Upper lobe of left lung (tissue), 6 donors: ENCODE results near the gene CROCC. TPM values are rescaled to one million over a fixed set of nuclear protein-coding genes. Genes with fewer than 3 reads are reported as not detected.
"Not testable (repeated sequence)": the region's sequence is repeated elsewhere in the genome, so short reads cannot be mapped to it uniquely, and the experiment has no call there.

Experiments used
- ATAC-seq, 2 donors: fragments of 200-7000 bp; cut with Tn5 transposase; one replicate each; pipeline ENCODE4 v1.9.1; 2022; ENCODE audit warnings: mild to moderate bottlenecking in 2 of 2, moderate library complexity in 2 of 2; ENCODE audit not compliant: low FRiP score in 2 of 2
- DNase-seq, 2 donors: peaks; one replicate each; pipeline ENCODE4 v3.0.0-alpha.2; 2019 to 2020
- H3K27ac ChIP-seq, 4 donors: fragments of 200-600 bp; sonication (generic); one replicate each; pipeline ENCODE4 v1.5.1; 2016 to 2019
- H3K27me3 ChIP-seq, 4 donors: fragments of 200-600 bp; sonication (generic); one replicate each; pipeline ENCODE4 v1.5.1; 2017 to 2019
- H3K36me3 ChIP-seq, 4 donors: fragments of 200-600 bp; sonication (generic); one replicate each; pipeline ENCODE4 v1.5.1; 2016 to 2019
- H3K4me1 ChIP-seq, 4 donors: fragments of 200-600 bp; sonication (generic); one replicate each; pipeline ENCODE4 v1.5.1; 2018 to 2019
- H3K4me3 ChIP-seq, 4 donors: fragments of 200-600 bp; sonication (generic); one replicate each; pipeline ENCODE4 v1.5.1; 2017 to 2019; ENCODE audit warnings: mild to moderate bottlenecking in 2 of 4, moderate library complexity in 1 of 4
- H3K9me3 ChIP-seq, 4 donors: fragments of 200-600 bp; sonication (generic); one replicate each; pipeline ENCODE4 v1.5.1; 2018 to 2019
- EP300 ChIP-seq, 4 donors: sonication (generic); formaldehyde crosslinking; IDR thresholded peaks; one replicate each; pipeline ENCODE4 v1.5.1; 2017; ENCODE audit warnings: antibody characterized with exemption in 4 of 4, control low read depth in 2 of 4
- POLR2A ChIP-seq, 4 donors: fragments of 450-650 bp; IDR thresholded peaks; one replicate each; pipeline ENCODE4 v1.5.1; 2016 to 2017; ENCODE audit warnings: antibody characterized with exemption in 4 of 4, mild to moderate bottlenecking in 2 of 4
- POLR2AphosphoS5 ChIP-seq, 2 donors: sonication (generic); formaldehyde crosslinking; IDR thresholded peaks; one replicate each; pipeline ENCODE4 v1.5.1; 2017; ENCODE audit warnings: antibody characterized with exemption in 2 of 2
- WGBS, 2 donors: methylation state at CpG; one replicate each; pipeline ENCODE4 v1.1.5; 2017 to 2018; 5-methylcytosine and 5-hydroxymethylcytosine counted together
- total RNA-seq, 6 donors: library from RNA; depleted of rRNA in 4 of 6; stranded (reverse); fragments of >200 nt in 4 of 6; gene quantifications; one replicate each; pipeline versions ENCODE4 v1.1.0 to v1.2.1, GENCODE V29; 2016 to 2021
- TF ChIP-seq, protein P1 (sequence below), 6 experiments: fragments of 450-650 bp in 4 of 6; fragments of 200-600 bp in 2 of 6; sonication (generic) in 2 of 6; IDR thresholded peaks; one replicate each; pipeline ENCODE4 v1.5.1; 2016 to 2019; ENCODE audit warnings: antibody characterized with exemption in 6 of 6
- donor health status: DM: no; HTN: no; CAD: no; lungs with moderate emphysema.
- donor health status: DM: no; HTN: yes; CAD: no; lungs with severe emphysema.

CROCC gene
- total RNA-seq, 6 donors from 2014 or later: 21.0 to 184 (median 48.9) TPM

DNA sequence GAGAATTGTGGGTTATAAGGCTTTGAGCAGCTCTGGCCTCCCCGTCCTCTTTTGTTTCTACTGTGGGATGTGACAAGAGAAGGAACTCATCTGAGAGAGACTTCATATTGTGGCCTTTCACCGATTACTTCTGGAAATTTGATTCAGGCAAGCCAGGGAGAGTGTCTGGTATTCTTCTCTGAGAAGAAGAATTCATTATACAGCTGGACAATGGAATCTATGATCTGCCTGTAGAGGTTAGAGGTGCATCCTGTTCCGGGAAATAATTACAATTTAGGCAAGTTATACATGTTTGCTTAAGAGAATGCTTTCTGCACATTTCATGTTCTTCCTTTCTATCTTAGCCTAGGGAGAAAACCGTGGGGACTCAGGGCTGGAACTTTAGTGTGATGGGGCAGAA, 38.7 kb upstream of the CROCC start:
- no peak for TF ChIP-seq EP300 (IDR thresholded peaks at IDR 0.05)
- TF ChIP-seq, protein P1, sequence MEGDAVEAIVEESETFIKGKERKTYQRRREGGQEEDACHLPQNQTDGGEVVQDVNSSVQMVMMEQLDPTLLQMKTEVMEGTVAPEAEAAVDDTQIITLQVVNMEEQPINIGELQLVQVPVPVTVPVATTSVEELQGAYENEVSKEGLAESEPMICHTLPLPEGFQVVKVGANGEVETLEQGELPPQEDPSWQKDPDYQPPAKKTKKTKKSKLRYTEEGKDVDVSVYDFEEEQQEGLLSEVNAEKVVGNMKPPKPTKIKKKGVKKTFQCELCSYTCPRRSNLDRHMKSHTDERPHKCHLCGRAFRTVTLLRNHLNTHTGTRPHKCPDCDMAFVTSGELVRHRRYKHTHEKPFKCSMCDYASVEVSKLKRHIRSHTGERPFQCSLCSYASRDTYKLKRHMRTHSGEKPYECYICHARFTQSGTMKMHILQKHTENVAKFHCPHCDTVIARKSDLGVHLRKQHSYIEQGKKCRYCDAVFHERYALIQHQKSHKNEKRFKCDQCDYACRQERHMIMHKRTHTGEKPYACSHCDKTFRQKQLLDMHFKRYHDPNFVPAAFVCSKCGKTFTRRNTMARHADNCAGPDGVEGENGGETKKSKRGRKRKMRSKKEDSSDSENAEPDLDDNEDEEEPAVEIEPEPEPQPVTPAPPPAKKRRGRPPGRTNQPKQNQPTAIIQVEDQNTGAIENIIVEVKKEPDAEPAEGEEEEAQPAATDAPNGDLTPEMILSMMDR (IDR thresholded peaks at IDR 0.05): no peak
- TF ChIP-seq POLR2AphosphoS5 (IDR thresholded peaks at IDR 0.05): no peak
- no peak for TF ChIP-seq POLR2A (IDR thresholded peaks at IDR 0.05)
- H3K4me3 ChIP-seq: no peak overlapping the region
- DNase-seq (no peak), ATAC-seq (no peak)
- H3K27ac ChIP-seq: no peak overlapping the region
- no peaks in the 10 kb centered on the region for H3K27me3 ChIP-seq
- no peaks in the 10 kb centered on the region for H3K9me3 ChIP-seq
- H3K4me1 ChIP-seq: peaks cover 0 to 3% (median 0%) of the 10 kb centered on the region in 4 donors
- H3K36me3 ChIP-seq: no peaks in the 10 kb centered on the region
- WGBS, 2 donors: 55 to 69% methylated on average over 4 of the region's 4 CpGs

DNA sequence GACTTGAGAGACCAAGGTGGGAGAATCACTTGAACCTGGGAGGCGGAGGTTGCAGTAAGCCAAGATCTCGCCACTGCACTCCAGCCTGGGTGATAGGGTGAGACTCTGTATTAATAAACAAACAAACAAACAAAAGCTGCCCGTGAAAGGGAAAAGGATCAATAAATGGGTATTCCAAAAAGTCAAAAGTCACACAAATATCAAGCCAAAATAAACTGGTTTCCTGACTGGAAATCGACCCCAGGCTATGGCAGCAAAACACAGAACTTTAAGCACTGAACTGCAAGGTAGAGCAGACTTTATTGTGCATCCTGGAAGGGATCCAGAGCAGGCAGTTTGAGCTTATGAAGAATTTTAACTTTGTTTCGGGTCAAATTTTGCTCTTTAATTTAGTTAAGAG, 37.2 kb upstream of the CROCC start:
- not testable (repeated sequence) for DNase-seq, ATAC-seq, H3K36me3 ChIP-seq, H3K4me3 ChIP-seq, H3K27me3 ChIP-seq, H3K9me3 ChIP-seq, H3K27ac ChIP-seq
- WGBS, 2 donors: 81 to 84% methylated on average over 5 of the region's 5 CpGs
- H3K4me1 ChIP-seq: peaks cover 0 to 11% (median 6%) of the 10 kb centered on the region in 4 donors

- WGBS, 2 donors: 90 to 93% methylated on average over 20 of the region's 20 CpGs
- no peaks in the 10 kb centered on the region for H3K27me3 ChIP-seq
- no peak overlapping the region for H3K4me3 ChIP-seq
- DNase-seq: peak in 1 of 2 donors; percentile 21
- H3K9me3 ChIP-seq: no peaks in the 10 kb centered on the region
- no peak overlapping the region for H3K27ac ChIP-seq
- TF ChIP-seq POLR2AphosphoS5 (IDR thresholded peaks at IDR 0.05) (no peak), POLR2A (IDR thresholded peaks at IDR 0.05) (no peak), EP300 (IDR thresholded peaks at IDR 0.05) (no peak)
- TF ChIP-seq, protein P1 (IDR thresholded peaks at IDR 0.05): no peak
- ATAC-seq: no peak
- no peaks in the 10 kb centered on the region for H3K36me3 ChIP-seq
- H3K4me1 ChIP-seq: peaks cover 4 to 17% (median 8%) of the 10 kb centered on the region in 4 donors
Observed at GRCh38 chr1:16886860-16887605, 34.7 kb upstream of the CROCC start.

DNA sequence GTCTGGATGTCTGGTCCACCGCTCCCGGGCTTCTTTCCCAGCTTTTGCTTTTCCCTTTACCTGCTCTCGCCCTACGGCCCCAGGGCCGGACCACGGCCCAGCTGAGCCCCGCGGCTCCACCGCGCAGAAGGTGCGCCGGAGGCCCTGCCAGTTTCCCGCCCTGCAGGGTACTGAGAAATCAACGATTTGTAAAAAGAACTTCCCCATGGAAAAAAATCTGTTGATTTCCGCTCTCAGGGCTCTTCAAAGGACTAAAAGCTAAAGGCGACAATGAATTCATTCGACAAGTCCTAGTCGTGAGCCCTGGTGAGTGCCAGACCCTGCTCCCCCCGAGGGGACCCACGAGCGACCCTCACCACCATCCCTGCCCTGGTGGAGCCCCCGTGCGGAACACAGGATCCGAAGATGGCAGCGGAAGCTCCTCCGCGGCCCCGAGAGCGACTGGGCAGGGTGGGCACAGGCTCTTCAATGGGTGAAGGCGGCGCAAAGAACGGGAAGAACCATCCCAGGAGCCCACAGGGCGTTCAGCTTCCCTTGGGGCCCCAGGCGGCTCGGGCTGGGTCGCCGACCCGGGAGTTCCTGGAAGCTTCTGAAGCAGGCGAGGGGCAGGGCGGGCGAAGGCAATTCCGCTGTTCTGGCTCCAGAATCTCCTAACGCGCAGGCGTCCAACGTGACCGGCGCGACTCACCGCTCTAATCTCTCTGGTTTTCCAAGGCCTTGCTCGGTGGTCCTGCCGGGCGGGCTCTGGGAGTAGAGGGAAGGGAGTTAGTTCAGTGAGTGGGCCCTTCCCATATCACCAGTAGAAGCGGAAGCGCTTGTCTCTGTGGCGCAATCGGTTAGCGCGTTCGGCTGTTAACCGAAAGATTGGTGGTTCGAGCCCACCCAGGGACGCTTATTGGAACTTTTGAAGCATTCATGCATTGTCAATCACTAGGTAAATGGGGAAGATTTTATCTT, 32.6 kb upstream of the CROCC start:
- WGBS, 2 donors: 2 to 8% methylated on average over 60 to 63 of the region's 63 CpGs
- peak; percentile 90 to 91 for DNase-seq
- peaks cover 4 to 21% (median 8%) of the 10 kb centered on the region in 4 donors for H3K4me1 ChIP-seq

DNA sequence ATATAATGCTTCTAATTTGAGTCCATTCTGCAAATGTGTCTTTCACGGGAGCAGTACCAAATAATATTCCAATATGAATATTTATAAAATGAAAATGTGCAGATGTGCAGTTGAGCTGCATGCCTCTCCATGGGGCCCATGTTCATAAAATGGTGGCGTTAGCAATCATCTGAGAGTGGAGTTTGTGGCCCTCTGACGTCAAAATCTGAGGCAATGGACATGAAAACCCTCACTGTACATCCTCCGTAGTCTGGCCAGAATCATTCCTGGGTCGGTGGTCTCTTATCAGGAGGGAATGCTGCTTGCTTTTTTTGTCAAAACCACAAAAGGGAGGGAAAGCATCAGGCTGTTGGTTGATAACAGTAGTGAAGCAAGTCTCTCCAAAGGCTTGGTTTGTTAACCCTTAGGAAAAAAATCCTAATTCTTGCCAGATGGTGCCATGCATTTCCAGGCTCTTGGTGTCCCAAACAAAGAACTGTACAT, 31.2 kb upstream of the CROCC start:
- not testable (repeated sequence) for H3K4me3 ChIP-seq, H3K36me3 ChIP-seq, H3K27ac ChIP-seq, H3K9me3 ChIP-seq, H3K27me3 ChIP-seq, ATAC-seq, DNase-seq
- H3K4me1 ChIP-seq: peaks cover 4 to 21% (median 8%) of the 10 kb centered on the region in 4 donors
- WGBS, 2 donors: 79 to 85% methylated on average over 5 of the region's 5 CpGs

More for the DNA sequence above, 32.6 kb upstream of the CROCC start:
- Histone ChIP-seq H3K9me3 (no peaks in the 10 kb centered on the region), H3K36me3 (no peaks in the 10 kb centered on the region), H3K4me3 (peak overlapping the region; percentile 46 to 67 (median 58)), H3K27ac (peak overlapping the region; percentile 89 to 95 (median 93)), H3K27me3 (no peaks in the 10 kb centered on the region)
- ATAC-seq: peak; percentile 92
- TF ChIP-seq EP300 (IDR thresholded peaks at IDR 0.05) (no peak), POLR2AphosphoS5 (IDR thresholded peaks at IDR 0.05) (peak; percentile 41 to 68), POLR2A (IDR thresholded peaks at IDR 0.05) (peak in 3 of 4 donors; percentile 49 to 76 (median 50))
- TF ChIP-seq, protein P1 (IDR thresholded peaks at IDR 0.05): peak in 3 of 6 experiments; percentile 6 to 22 (median 16)

DNA sequence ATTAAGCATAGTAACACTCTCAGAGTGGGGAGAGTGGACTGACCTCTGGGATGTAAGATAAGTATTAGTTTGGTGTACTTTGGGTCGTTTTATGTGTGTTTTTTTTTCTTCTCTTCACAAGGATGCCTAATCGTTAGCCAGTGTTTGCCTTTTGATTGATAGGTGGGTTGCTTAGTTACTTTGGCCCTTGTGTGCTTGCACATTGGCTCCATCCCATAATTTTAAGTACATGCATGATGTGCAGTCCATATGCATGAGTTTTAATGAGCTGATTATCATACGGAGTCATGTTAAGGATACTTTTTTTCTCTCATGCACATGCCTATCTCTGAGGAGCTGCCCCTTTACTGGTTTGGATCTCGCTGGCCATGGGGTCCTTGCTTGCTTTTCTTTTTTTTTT, 30.7 kb upstream of the CROCC start:
- H3K27ac ChIP-seq, H3K4me3 ChIP-seq, ATAC-seq, H3K27me3 ChIP-seq, H3K36me3 ChIP-seq, H3K9me3 ChIP-seq, DNase-seq: not testable (repeated sequence)
- 47 to 58% methylated on average over 4 of the region's 4 CpGs for WGBS, 2 donors
- H3K4me1 ChIP-seq: peaks cover 4 to 21% (median 8%) of the 10 kb centered on the region in 4 donors

DNA sequence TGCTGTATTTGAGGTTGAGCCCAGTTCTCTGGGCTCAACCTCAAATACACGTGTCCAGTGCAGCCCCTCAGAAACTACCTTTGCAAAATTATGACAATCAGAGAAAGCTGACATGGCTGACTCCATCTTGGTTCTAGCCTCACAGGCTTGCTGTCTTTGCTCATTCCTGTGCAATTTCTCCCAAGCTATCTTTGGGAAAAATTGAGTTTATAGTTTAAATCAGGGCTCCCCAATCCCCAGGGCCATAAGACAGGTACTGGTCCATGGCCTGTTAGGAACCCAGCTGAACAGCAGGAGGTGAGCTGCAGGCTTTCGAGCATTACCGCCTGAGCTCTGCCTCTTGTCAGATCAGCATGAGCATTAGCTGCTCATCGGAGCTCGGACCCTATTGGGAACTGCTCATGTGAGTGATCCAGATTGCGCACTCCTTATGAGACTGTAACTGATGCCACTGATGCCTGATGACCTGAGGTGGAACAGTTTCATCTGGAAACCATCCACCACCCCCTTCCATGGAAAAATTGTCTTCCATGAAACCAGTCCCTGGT, 28.7 kb upstream of the CROCC start:
- DNase-seq, H3K36me3 ChIP-seq, H3K9me3 ChIP-seq, H3K27me3 ChIP-seq, ATAC-seq, H3K4me3 ChIP-seq: not testable (repeated sequence)
- Histone ChIP-seq H3K27ac (peak overlapping the region in 2 of 4 donors; percentile 35 to 44), H3K4me1 (peaks cover 10 to 26% (median 14%) of the 10 kb centered on the region in 4 donors)
- 59 to 60% methylated on average over 2 to 6 of the region's 6 CpGs for WGBS, 2 donors

DNA sequence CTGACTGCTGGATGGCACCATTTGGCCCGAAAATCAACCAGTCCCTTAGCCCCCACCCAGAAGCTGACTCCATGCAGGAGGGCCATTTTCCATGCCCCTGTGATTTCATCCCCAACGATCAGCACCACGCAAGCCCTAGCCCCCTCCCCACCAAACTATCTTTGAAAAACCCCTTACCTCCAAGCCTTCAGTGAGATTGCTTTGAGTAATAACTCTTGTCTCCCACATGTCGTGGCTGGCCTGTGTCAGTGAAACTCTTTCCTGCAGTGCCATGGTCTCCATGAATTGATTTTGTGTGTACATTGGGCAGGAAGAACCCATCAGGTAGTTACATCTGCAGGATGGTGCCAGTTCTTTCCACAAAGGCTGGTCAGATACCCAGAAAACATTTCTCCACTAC, 27.9 kb upstream of the CROCC start:
- not testable (repeated sequence) for H3K36me3 ChIP-seq, H3K27me3 ChIP-seq, ATAC-seq, DNase-seq, H3K9me3 ChIP-seq, H3K27ac ChIP-seq, H3K4me3 ChIP-seq
- WGBS, 2 donors: 72 to 82% methylated on average over 4 of the region's 4 CpGs
- H3K4me1 ChIP-seq: peaks cover 10 to 20% (median 11%) of the 10 kb centered on the region in 4 donors
